Measurements from ENCODE around the gene SCN2B.
A peak's percentile ranks its signal among the peaks of the same experiment; 100 is the strongest.

SCN2B gene

GRCh38 chr11:118174006-118174567 lies 2.4 kb downstream of the SCN2B start:
- no peak for DNase-seq

- DNase-seq, result no peak
Measured at GRCh38 chr11:118172356-118172755, 4.1 kb downstream of the SCN2B start.

DNA sequence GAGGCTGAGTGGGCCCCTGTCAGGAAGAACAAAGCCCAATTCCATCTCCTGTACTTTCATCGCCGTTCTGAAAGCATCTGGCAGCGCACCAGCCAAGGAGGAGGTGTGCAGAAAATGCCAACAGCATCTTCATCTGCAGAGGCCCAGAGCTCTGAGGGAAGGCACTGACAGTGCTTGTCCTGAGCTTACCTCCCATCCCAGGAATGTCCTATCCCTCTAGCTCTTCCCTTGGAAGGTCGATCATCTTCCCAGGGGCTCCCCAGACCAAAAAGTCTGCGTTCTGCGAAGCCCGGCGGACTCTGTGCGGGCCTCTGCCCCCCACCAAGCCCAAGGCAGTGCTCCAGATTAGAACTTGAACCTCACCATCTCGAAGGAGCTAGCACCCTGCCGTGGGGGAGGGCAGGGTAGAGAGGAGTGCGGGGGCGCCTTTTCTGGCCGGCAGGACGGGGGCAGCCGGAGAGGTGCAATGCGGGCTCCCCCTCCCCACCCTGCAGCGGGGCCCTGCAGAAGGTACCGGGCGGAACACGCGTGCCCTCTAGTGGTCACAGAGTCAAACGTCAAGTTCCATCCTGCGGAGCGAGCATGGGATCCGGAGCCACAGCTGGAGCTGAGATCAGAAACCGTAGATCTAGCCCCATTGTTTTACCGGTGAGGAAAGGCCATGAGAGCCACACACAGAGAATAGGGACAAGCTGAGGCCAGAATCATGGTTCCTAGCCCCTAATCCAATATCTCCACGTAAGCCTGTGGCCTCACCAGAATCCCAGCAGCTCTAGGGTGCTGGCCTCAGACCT lies 5.0 kb downstream of the SCN2B start:
- peak; percentile 72 for DNase-seq

DNA sequence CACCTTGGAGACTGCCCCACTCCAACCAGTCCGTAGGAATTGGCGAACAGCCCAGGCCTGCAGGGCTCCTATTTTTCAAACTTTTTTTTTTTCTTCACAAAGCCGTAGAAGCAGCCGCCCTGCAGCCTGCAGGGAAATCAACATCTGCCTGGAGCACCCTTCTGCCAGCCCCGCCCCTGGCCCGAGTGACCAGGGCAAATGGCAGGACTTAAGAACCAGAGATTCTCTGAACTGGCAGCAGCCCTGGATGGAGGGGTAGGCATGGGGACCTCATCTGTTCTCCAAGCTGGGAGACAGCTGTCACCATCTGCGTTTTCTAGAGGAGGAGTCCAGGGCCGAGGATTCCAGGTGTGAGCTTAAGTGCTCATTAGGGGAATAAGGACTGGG lies 5.6 kb downstream of the SCN2B start:
- no peak for DNase-seq

DNA sequence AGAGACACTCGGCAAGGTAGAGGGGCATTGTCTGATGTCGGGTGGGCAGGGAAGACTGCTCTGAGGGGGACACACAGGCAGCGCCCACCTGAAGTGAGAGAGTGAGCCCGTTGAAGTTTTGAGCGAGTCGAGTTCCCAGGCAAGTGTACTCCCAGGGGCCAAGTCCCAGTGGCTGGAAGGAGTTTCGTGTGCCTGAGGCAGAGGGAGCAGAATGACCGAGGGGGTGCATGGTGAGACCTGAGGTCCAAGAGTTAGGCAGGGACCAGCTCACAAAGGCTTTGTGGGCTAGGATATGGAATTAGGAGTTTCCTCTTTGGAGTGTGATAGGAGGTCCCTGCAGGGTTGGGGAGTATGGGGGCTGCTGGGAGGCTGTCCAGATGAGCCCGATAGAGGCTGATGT lies 6.2 kb downstream of the SCN2B start:
- DNase-seq, result no peak

GRCh38 chr11:118169300-118170140 lies 6.9 kb downstream of the SCN2B start:
- DNase-seq, result no peak

DNA sequence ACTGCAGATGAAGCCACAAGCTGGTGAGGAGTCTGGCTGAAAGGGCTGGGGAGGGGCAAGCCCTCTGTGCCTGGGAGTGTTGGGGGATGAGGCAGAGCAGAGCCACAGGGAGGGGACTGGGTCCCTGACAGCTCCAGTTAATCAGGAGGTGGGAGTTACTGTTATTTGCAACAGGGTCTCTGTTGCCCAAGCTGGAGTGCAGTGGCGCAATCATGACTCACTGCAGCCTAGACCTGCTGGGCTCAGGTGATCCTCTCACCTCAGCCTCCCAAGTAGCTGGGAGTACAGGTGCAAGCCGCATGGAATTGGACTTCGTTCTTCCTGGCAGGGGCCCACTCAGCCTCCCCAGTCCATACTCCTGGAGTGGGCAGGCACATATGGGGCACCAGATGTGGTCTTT lies 7.7 kb downstream of the SCN2B start:
- DNase-seq, result no peak

DNA sequence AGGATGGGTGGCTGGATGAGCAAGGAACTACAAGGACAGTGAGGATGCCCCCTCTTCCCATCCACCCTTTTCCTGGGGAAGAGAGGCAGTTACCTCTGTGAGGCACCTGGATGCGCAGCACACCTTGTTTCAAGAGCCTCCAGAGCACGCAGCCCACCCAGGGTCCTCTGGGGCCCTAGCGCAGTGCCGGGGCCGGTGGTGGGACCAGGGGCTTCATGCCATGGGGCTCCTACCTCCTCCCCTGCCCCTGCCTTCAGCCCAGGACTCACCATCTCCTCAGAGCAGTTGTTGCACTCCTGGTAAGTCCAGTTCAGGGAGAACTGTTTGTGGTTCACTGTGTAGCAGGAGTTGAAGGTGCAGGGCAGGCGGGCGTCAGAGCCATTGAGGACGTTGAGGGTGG lies 8.1 kb downstream of the SCN2B start:
- no peak for DNase-seq

- DNase-seq, result no peak
Measured at GRCh38 chr11:118167906-118168305, 8.5 kb downstream of the SCN2B start.

DNA sequence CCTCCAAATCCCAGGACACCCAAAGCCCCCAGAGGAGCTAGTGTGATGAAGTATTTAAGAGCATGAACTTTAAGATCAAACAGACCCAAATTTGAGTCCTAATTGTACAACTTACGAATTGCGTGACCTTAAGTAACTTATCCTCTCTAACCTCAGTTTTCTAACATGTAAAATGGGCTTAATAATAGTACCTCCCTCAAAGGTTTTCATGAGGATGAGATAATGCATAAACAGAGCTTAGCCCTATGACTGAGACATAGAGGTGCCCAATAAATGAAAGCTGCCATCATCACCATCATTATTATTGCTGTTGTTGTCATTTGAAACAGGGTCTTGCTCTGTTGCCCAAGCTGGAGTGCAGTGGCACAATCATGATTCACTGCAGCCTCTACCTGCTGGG lies 9.2 kb downstream of the SCN2B start:
- no peak for DNase-seq

GRCh38 chr11:118166641-118167040 lies 9.8 kb downstream of the SCN2B start:
- DNase-seq, result no peak

DNA sequence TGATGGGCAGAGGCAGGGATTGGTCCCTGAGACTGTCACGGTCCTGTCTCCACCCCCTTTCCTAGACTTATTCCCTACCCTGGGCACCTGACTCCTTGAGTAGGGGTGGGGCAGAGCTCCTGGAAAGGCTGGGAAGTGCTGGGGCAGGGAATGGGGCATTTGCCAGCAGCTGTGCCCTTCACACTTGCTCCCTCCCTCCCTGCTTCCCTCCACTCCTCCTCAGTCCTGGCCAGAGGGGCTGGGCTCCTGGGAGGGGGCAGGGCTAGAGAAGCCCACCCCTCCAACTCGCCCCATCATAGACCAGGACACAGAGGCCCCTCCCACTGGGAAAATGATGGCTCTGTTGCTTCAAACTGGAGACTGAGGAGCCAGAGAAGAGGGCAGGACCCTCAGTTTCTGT lies 11.6 kb downstream of the SCN2B start:
- DNase-seq, result no peak

GRCh38 chr11:118163494-118163893 lies 12.9 kb downstream of the SCN2B start:
- DNase-seq, result no peak

DNA sequence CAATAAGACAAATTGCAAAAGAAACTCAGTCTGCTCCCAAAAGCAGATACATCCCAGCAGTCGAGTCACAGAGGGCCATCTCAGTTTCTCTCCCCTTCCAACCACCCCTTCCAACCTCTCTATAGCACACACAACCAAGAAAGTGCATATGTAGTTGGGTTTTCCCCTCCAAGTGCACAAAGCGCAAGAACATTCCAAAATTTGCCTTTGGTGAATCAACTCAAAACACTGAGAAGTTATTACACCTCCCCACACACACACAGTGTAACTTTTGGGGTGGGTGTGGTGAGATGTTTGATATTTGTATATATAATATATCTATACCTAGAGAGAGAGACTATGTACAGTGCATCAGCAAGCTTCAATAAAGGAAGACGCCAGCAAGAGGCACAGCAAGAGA lies 13.6 kb downstream of the SCN2B start:
- DNase-seq, result no peak

DNA sequence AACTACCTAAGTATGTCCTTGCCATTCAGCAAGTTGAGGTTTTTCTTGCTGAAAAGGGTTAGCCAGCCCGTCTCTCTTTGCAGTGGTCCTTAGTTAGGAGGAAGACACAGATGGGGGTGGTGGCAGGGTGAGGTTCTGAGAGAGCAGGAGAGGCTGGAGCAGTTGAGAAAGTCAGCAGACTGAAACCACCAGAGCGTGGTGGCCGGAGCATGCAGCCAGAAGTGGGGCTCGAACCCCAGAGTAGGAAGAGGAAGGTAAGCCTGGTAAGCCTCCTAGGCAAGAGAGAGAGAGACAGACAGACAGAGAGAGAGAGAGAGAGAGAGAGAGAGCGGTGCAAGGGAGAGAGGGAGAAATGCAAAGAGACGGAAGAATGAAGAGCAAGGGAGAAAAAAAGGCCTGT lies 14.7 kb downstream of the SCN2B start:
- no peak for DNase-seq

- DNase-seq, result no peak
Measured at GRCh38 chr11:118157186-118157895, 19.1 kb downstream of the SCN2B start.

DNA sequence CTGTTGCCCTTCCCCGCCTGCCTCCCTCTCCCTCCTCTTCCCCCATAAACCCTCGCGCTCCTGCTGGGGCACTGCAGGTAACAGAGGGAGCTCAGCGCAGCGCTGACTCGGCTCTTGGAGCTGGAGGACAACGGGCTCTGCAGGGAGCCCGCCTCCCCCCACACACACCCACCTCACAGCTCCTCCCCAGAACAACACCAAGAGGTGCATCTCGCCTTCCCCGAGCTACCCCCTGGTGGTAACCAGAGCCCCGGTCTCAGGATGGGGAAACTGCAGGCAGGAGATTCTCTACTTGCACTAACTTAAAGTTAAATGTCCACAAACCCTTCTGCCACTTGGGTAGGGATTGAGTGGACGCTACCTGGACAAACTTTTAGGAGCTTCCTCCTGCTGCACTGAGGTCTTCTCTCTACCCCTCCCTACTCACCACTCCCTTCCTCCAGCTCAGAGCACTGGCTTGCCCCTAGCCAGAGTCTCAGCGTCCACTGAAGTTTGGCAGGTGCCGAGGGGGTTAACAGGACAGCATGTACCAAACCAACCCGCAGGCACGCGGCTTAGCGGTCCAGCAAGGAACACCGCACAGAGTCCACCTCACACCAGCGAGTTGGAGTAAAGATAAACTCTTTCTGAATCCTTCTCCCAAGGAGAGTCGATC lies 19.8 kb downstream of the SCN2B start:
- DNase-seq, result peak; percentile 13

DNA sequence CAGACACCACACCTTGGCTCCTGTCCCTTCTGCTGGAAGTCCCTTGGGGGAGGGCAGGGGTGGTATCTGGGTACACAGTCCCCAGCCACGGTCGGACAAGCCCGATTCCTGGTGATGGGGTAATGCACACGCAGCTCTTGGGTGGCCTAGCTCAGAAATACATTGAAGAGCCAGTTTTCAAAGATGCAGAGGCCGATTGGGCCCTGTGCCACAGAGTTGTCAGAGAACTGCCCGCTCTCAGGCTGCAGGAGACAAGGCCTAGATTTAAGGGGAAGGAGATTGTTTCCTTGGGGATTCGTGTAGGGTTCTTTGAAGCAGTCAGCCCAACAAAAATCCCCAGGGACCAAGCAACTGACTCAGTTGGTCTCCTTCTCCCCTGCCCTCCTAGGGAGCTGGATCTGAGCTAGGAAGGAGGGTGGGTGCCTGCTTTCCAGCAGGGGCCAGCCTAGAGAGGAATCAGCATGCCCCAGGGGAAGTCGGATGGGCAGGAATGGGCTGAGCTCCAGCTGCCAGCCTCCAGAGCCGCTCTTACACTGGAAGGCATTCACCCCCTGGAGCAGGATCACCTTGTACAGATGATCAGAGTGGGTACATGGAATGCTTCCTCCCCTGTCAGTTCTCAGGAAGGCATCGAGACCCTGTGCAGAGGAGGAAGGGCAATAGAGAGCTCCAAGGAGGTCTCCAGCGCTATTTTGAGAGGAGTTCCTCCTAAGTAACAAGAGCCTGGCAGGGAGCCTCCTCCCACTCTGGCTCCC lies 20.5 kb downstream of the SCN2B start:
- DNase-seq, result no peak

DNA sequence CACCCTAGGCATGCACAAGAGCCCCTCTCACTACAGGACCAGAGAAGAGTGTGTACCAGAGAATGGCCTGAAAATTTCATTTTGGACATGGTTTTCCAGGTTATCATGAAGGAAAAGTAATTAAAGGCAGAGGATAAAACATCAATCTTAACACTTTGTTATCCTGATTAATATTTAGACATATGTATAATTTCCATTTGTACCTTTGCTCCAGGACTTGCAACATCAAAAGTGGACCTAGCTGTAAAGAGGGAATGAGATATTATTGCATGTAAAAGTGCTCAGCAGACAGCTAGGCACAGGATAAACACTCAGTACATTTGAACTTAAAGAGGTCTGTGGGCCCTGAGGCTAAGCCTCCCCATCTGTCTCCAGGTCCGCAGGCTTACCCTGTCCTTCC lies 21.8 kb downstream of the SCN2B start:
- no peak for DNase-seq

GRCh38 chr11:118153976-118154375 lies 22.5 kb downstream of the SCN2B start:
- no peak for DNase-seq

GRCh38 chr11:118153516-118153915 lies 22.9 kb downstream of the SCN2B start:
- no peak for DNase-seq
